Esophagus muscularis mucosa (tissue), 4 donors: ENCODE data around the gene PTPRD. TPM values are rescaled to one million over a fixed set of nuclear protein-coding genes. Genes with fewer than 3 reads are reported as not detected.

Source experiments
- DNase-seq: peaks from one replicate; pipeline ENCODE4 v3.0.0-alpha.2; 2017; ENCODE audit errors: extremely low spot score
- H3K27ac ChIP-seq, 4 donors: fragments of 200-600 bp; sonication (generic); replicated peaks in 1 of 4; 1 replicate in 3 of 4; 2 replicates in 1 of 4; pipeline ENCODE4 v1.5.1; 2016 to 2019; ENCODE audit warnings: mild to moderate bottlenecking in 1 of 4
- H3K27me3 ChIP-seq, 4 donors: fragments of 200-600 bp; sonication (generic); one replicate each; pipeline versions ENCODE4 v1.5.1 to v1.6.0; 2016 to 2019
- H3K36me3 ChIP-seq, 4 donors: fragments of 200-600 bp; sonication (generic); one replicate each; pipeline ENCODE4 v1.5.1; 2016 to 2019
- H3K4me1 ChIP-seq, 4 donors: fragments of 200-600 bp; sonication (generic); one replicate each; pipeline ENCODE4 v1.5.1; 2016 to 2019
- H3K4me3 ChIP-seq, 4 donors: fragments of 200-600 bp; sonication (generic); 1 replicate in 2 of 4; 2 replicates in 2 of 4; pipeline ENCODE4 v1.5.1; 2016 to 2019; ENCODE audit warnings: mild to moderate bottlenecking in 4 of 4, moderate library complexity in 1 of 4
- H3K9me3 ChIP-seq, 4 donors: fragments of 200-600 bp; sonication (generic); 1 replicate in 3 of 4; 2 replicates in 1 of 4; pipeline ENCODE4 v1.5.1; 2016 to 2019
- EP300 ChIP-seq: sonication (generic); formaldehyde crosslinking; IDR thresholded peaks from one replicate; pipeline ENCODE4 v1.6.1; 2017; ENCODE audit warnings: antibody characterized with exemption
- POLR2A ChIP-seq: fragments of 450-650 bp; IDR thresholded peaks from one replicate; pipeline ENCODE4 v1.6.1; 2017; ENCODE audit warnings: antibody characterized with exemption, moderate library complexity, mild to moderate bottlenecking, low read depth
- POLR2AphosphoS5 ChIP-seq, 2 donors: sonication (generic); formaldehyde crosslinking; IDR thresholded peaks; one replicate each; pipeline ENCODE4 v1.6.1; 2017; ENCODE audit warnings: antibody characterized with exemption in 2 of 2
- WGBS: methylation state at CpG from one replicate; pipeline ENCODE4 v1.1.5; 2018; 5-methylcytosine and 5-hydroxymethylcytosine counted together
- intact Hi-C: fragments of 100-400 bp; cut with DNase I; formaldehyde crosslinking; loops from one replicate; pipeline ENCODE4 v1.15.1; 2023
- total RNA-seq, 4 donors: library from RNA; depleted of rRNA; stranded (reverse); fragments of >200 nt; gene quantifications; one replicate each; pipeline versions ENCODE4 v1.1.0 to v1.2.1, GENCODE V29; 2016
- TF ChIP-seq, protein P1 (sequence below), 3 experiments: fragments of 200-600 bp in 2 of 3; fragments of 450-650 bp in 1 of 3; sonication (generic) in 2 of 3; IDR thresholded peaks; one replicate each; pipeline ENCODE4 v1.5.1; 2017 to 2019; ENCODE audit warnings: antibody characterized with exemption in 3 of 3, mild to moderate bottlenecking in 2 of 3, moderate library complexity in 1 of 3

PTPRD gene
- total RNA-seq, 4 donors from 2014 or later = 4.1 to 6.6 (median 5.0) TPM

GRCh38 chr9:9743822-9744221 is 869.0 kb downstream of the PTPRD start:
- H3K27me3 ChIP-seq = no peaks in the 10 kb centered on the region
- no peak for TF ChIP-seq EP300
- no peak for TF ChIP-seq POLR2A
- no peak for TF ChIP-seq POLR2AphosphoS5 (IDR thresholded peaks at IDR 0.05)
- TF ChIP-seq, protein P1, sequence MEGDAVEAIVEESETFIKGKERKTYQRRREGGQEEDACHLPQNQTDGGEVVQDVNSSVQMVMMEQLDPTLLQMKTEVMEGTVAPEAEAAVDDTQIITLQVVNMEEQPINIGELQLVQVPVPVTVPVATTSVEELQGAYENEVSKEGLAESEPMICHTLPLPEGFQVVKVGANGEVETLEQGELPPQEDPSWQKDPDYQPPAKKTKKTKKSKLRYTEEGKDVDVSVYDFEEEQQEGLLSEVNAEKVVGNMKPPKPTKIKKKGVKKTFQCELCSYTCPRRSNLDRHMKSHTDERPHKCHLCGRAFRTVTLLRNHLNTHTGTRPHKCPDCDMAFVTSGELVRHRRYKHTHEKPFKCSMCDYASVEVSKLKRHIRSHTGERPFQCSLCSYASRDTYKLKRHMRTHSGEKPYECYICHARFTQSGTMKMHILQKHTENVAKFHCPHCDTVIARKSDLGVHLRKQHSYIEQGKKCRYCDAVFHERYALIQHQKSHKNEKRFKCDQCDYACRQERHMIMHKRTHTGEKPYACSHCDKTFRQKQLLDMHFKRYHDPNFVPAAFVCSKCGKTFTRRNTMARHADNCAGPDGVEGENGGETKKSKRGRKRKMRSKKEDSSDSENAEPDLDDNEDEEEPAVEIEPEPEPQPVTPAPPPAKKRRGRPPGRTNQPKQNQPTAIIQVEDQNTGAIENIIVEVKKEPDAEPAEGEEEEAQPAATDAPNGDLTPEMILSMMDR (IDR thresholded peaks at IDR 0.05) = no peak
- intact Hi-C loops = no loop called here
- H3K4me1 ChIP-seq = peaks cover 0 to 33% (median 20%) of the 10 kb centered on the region in 4 donors
- no peaks in the 10 kb centered on the region for H3K36me3 ChIP-seq
- 93% methylated on average over 7 of the region's 7 CpGs for WGBS
- H3K9me3 ChIP-seq = no peaks in the 10 kb centered on the region
- DNase-seq = no peak
- H3K4me3 ChIP-seq = no peak overlapping the region
- no peak overlapping the region for H3K27ac ChIP-seq

DNA sequence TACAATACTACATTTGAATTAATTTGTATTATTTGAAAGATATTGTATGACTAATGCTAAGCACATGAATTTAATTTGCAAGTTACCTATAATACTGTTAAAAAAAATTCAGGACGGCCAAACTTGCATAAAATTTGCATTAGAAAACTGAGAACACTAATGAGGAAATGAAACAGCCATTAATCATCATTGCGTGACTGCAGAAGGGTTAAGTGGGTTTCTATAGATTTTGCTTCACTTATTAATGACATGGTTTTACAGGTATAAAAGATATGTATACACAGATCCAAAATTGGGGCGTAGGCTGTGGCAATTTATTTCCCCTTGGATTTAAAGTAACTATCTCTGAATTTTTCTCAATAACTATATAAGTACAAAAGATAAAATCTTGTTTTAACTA is 882.6 kb downstream of the PTPRD start:
- Histone ChIP-seq H3K36me3 (no peaks in the 10 kb centered on the region), H3K4me1 (no peaks in the 10 kb centered on the region), H3K4me3 (no peak overlapping the region), H3K27ac (no peak overlapping the region), H3K9me3 (no peaks in the 10 kb centered on the region), H3K27me3 (no peaks in the 10 kb centered on the region)
- TF ChIP-seq EP300 (no peak), POLR2AphosphoS5 (IDR thresholded peaks at IDR 0.05) (no peak), POLR2A (no peak)
- TF ChIP-seq, protein P1 (IDR thresholded peaks at IDR 0.05) = no peak
- no peak for DNase-seq
- WGBS = 49% methylated on average over 3 of the region's 3 CpGs
- intact Hi-C loops = no loop called here

- 81% methylated on average over 2 of the region's 2 CpGs for WGBS
- no peaks in the 10 kb centered on the region for H3K4me1 ChIP-seq
- no peak for DNase-seq
- H3K27me3 ChIP-seq = no peaks in the 10 kb centered on the region
- H3K9me3 ChIP-seq = no peaks in the 10 kb centered on the region
- intact Hi-C loops = no loop called here
- TF ChIP-seq, protein P1 (IDR thresholded peaks at IDR 0.05) = no peak
- no peak for TF ChIP-seq POLR2AphosphoS5 (IDR thresholded peaks at IDR 0.05)
- TF ChIP-seq EP300 = no peak
- TF ChIP-seq POLR2A = no peak
- H3K36me3 ChIP-seq = no peaks in the 10 kb centered on the region
- no peak overlapping the region for H3K27ac ChIP-seq
- no peak overlapping the region for H3K4me3 ChIP-seq
These were observed 883.7 kb downstream of the PTPRD start for GRCh38 chr9:9729082-9729481.

DNA sequence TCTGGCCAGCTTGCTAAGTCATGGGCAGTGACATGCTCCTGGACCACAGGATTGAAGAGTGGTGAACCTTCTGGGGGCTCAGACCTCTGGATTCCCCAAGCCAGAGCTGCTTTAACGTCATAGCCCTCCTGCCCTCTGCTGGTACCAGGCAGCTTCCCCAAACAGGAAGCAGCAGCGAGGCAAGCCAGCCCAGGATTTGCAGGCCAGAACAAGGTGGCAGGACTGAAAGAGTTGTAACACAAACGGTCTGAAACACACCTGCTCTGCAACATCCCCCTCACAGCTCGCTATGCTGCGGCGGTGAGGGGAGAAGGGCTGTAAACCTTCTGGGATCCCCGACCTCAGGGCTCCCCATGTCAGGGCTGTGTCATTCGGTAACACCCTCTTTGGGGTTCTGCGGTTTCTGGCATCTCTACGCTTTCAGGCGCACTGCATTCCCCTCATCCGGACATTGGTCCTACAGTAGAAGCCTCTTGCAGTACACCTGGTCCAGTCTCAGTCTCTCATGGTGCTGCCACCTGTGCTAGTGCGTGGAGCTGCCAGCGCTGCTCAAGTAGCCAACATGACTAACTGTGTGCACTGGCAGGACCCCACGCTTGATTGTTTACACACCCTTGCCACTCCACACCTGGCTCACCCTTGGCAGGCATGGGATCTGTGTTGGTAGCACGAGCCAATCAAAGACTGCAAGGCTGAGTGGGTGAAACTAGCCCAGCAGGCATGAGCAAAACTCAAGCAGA is 893.3 kb downstream of the PTPRD start:
- TF ChIP-seq, protein P1 (IDR thresholded peaks at IDR 0.05) = no peak
- no peak for TF ChIP-seq EP300
- no peak for TF ChIP-seq POLR2AphosphoS5 (IDR thresholded peaks at IDR 0.05)
- no peak for TF ChIP-seq POLR2A
- no peak overlapping the region for H3K4me3 ChIP-seq
- no peak overlapping the region for H3K27ac ChIP-seq
- H3K4me1 ChIP-seq = no peaks in the 10 kb centered on the region
- intact Hi-C loops = no loop called here
- H3K36me3 ChIP-seq = no peaks in the 10 kb centered on the region
- WGBS = 93% methylated on average over 14 of the region's 16 CpGs
- peaks cover 0 to 16% (median 0%) of the 10 kb centered on the region in 4 donors for H3K9me3 ChIP-seq
- DNase-seq = no peak
- H3K27me3 ChIP-seq = no peaks in the 10 kb centered on the region
